Keratinocyte (primary cell): Measurements from ENCODE around the gene USP10. TPM values are rescaled to one million over a fixed set of nuclear protein-coding genes. Genes with fewer than 3 reads are reported as not detected.

Source experiments
- DNase-seq: peaks from one replicate; pipeline ENCODE4 v3.0.0-alpha.2; 2011; ENCODE audit warnings: low read depth, missing footprints, low spot score
- FAIRE-seq: peaks from 2 replicates; lab custom pipeline; 2011; peaks lifted over from hg19 to GRCh38; lab: Jason Lieb, UNC
- H2AFZ ChIP-seq: 2 replicates; pipeline ENCODE4 v1.6.0; 2012; ENCODE audit warnings: low read length, control low read depth, inconsistent platforms; ENCODE audit not compliant: control insufficient read depth
- H3K27ac ChIP-seq: 2 replicates; pipeline ENCODE4 v1.5.1; 2011; ENCODE audit warnings: low read length; ENCODE audit not compliant: control insufficient read depth, insufficient read depth
- H3K27me3 ChIP-seq: 3 replicates; pipeline ENCODE4 v1.6.0; 2011; ENCODE audit warnings: low read length; ENCODE audit not compliant: control insufficient read depth, insufficient read depth; ENCODE audit errors: extremely low read depth
- H3K36me3 ChIP-seq, 2 experiments: 2 replicates in 1 of 2; 3 replicates in 1 of 2; pipeline ENCODE4 v1.5.1; 2011; ENCODE audit warnings: low read length in 2 of 2, mild to moderate bottlenecking in 1 of 2; ENCODE audit not compliant: control insufficient read depth in 2 of 2, insufficient read depth in 2 of 2; ENCODE audit errors: extremely low read depth in 1 of 2
- H3K4me1 ChIP-seq: 3 replicates; pipeline ENCODE4 v1.5.1; 2011; ENCODE audit warnings: low read length; ENCODE audit not compliant: control insufficient read depth, insufficient read depth; ENCODE audit errors: extremely low read depth
- H3K4me2 ChIP-seq: 3 replicates; pipeline ENCODE4 v1.6.0; 2011; ENCODE audit warnings: low read depth, low read length; ENCODE audit not compliant: control insufficient read depth, insufficient read depth; ENCODE audit errors: extremely low read depth
- H3K4me3 ChIP-seq, 3 experiments: fragments of 200-600 bp in 1 of 3; sonication (generic) in 1 of 3; 2 replicates in 2 of 3; 3 replicates in 1 of 3; pipeline ENCODE4 v1.5.1; 2011 to 2016; ENCODE audit warnings: low read length in 3 of 3, mild to moderate bottlenecking in 3 of 3, control low read depth in 2 of 3, inconsistent platforms in 1 of 3, low read depth in 1 of 3, mixed read lengths in 1 of 3, mixed run types in 1 of 3, moderate library complexity in 1 of 3; ENCODE audit not compliant: control insufficient read depth in 2 of 3, insufficient read depth in 2 of 3; ENCODE audit errors: extremely low read depth in 1 of 3
- H3K79me2 ChIP-seq: 2 replicates; pipeline ENCODE4 v1.6.0; 2012; ENCODE audit warnings: low read length; ENCODE audit not compliant: control insufficient read depth, insufficient read depth
- H3K9ac ChIP-seq: 3 replicates; pipeline ENCODE4 v1.6.0; 2011; ENCODE audit warnings: low read length; ENCODE audit not compliant: control insufficient read depth, insufficient read depth; ENCODE audit errors: extremely low read depth
- H3K9me1 ChIP-seq: 3 replicates; pipeline ENCODE4 v1.6.0; 2011; ENCODE audit warnings: low read length; ENCODE audit not compliant: control insufficient read depth, insufficient read depth; ENCODE audit errors: extremely low read depth
- H3K9me3 ChIP-seq: 2 replicates; pipeline ENCODE4 v1.5.1; 2012; ENCODE audit warnings: low read depth, low read length; ENCODE audit not compliant: control insufficient read depth
- H4K20me1 ChIP-seq: 3 replicates; pipeline ENCODE4 v1.6.0; 2011; ENCODE audit warnings: low read length; ENCODE audit not compliant: control insufficient read depth, insufficient read depth; ENCODE audit errors: extremely low read depth
- EZH2 ChIP-seq: IDR thresholded peaks from one replicate; pipeline ENCODE4 v1.6.1; 2012; ENCODE audit warnings: inconsistent platforms, mild to moderate bottlenecking, low read length, moderate library complexity
- dilution Hi-C: fragments of 300-500 bp; cut with MboI; formaldehyde crosslinking; loops from one replicate; pipeline ENCODE4 v1.7.0; 2020; ENCODE audit warnings: low sequenced_read_pairs; ENCODE audit not compliant: extremely low pct_ligation_motif_present
- polyA plus RNA-seq, 5 experiments: library from polyadenylated mRNA; depleted of rRNA in 3 of 5; stranded (reverse) in 3 of 5; stranded (forward) in 1 of 5; unstranded in 1 of 5; fragments of >200 nt; gene quantifications; 1 replicate in 1 of 5; 2 replicates in 3 of 5; 3 replicates in 1 of 5; pipeline versions ENCODE4 v1.2.1 to v1.2.3, GENCODE V29; 2011 to 2012; ENCODE audit warnings: missing spikeins in 2 of 5, low read depth in 1 of 5, low replicate concordance in 1 of 5
- TF ChIP-seq, protein P1 (sequence below), 3 experiments: IDR thresholded peaks in 1 of 3; conservative IDR thresholded peaks in 1 of 3; optimal IDR thresholded peaks in 1 of 3; 2 replicates in 2 of 3; 3 replicates in 1 of 3; pipeline versions ENCODE3 to v1.5.1; 2011; ENCODE audit warnings: low read length in 3 of 3, mild to moderate bottlenecking in 3 of 3, moderate library complexity in 2 of 3, control low read depth in 1 of 3, inconsistent platforms in 1 of 3; ENCODE audit not compliant: insufficient read depth in 2 of 3; ENCODE audit errors: extremely low read depth in 1 of 3

The USP10 gene
- polyA plus RNA-seq, 1 donor (not counting 4 experiments of a cell fraction or from before 2014, with no cell fraction given) = 92.0 TPM

DNA sequence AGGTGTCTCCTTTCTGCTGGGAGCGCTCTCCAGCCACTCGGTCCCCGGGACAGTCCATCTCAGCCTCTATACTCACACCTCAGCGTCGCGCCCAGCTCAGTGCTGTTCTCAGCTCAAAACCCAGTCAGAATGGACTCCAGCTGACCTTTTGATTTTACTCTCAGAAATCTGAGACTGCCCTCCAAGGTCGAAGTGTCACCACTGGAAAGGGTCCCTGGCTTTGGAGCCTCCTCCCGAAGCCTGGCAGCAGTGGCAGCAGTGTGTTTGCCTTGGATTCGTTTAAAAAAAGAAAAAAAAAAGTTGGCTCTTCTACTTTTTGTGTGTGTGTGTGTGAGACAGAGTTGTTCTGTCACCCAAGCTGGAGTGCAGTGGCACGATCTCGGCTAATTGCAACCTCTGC, 41.1 kb upstream of the USP10 start:
- Histone ChIP-seq H3K9ac (no peak overlapping the region), H3K36me3 (peaks cover 48 to 56% of the 10 kb centered on the region in 2 experiments), H3K9me1 (no peaks in the 10 kb centered on the region), H3K4me3 (no peak overlapping the region), H3K79me2 (peaks cover 21% of the 10 kb centered on the region), H3K27ac (no peak overlapping the region), H3K4me2 (no peak overlapping the region), H3K27me3 (no peaks in the 10 kb centered on the region), H3K4me1 (no peaks in the 10 kb centered on the region), H3K9me3 (no peaks in the 10 kb centered on the region), H4K20me1 (no peaks in the 10 kb centered on the region), H2AFZ (no peak overlapping the region)
- dilution Hi-C loops = no loop called here
- no peak for FAIRE-seq
- TF ChIP-seq EZH2 = no peak
- TF ChIP-seq, protein P1, sequence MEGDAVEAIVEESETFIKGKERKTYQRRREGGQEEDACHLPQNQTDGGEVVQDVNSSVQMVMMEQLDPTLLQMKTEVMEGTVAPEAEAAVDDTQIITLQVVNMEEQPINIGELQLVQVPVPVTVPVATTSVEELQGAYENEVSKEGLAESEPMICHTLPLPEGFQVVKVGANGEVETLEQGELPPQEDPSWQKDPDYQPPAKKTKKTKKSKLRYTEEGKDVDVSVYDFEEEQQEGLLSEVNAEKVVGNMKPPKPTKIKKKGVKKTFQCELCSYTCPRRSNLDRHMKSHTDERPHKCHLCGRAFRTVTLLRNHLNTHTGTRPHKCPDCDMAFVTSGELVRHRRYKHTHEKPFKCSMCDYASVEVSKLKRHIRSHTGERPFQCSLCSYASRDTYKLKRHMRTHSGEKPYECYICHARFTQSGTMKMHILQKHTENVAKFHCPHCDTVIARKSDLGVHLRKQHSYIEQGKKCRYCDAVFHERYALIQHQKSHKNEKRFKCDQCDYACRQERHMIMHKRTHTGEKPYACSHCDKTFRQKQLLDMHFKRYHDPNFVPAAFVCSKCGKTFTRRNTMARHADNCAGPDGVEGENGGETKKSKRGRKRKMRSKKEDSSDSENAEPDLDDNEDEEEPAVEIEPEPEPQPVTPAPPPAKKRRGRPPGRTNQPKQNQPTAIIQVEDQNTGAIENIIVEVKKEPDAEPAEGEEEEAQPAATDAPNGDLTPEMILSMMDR (optimal IDR thresholded peaks at IDR 0.05 in 1 of 3, IDR thresholded peaks at IDR 0.05 in 1 of 3, conservative IDR thresholded peaks at IDR 0.05 in 1 of 3; ENCODE audit: extremely low read depth in 1 of 3, insufficient read depth in 2 of 3, low read length in 3 of 3) = no peak
- DNase-seq = no peak

DNA sequence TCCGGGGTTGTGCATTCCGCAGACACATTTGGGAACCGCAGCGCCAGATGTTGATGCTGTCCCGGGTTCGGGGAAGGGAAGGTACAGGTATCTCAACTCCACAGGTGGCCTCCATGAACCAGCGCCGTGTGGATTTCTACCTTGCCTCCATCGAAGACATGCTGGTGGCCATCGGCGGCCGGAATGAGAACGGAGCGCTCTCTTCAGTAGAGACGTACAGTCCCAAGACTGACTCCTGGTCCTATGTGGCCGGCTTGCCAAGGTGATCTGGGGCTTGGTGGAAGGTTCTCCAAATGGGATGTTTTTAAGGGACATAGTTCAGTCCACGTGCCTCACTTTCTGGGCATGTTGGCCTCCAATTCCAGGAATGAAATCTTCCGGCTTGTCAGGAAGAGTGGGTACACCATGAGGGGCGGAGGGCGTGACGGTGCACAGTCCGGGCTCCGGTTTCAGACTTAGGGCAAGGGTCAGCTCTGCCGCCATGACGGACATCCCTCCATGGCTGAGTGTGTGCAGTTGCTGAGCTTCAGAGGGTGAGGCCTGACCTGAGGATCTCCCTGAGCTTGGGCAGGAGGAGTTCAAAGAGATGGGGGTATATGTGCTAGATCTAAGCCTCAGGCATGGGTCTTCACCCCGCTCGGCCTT, 40.0 kb upstream of the USP10 start:
- Histone ChIP-seq H3K4me2 (no peak overlapping the region), H2AFZ (no peak overlapping the region), H3K9ac (no peak overlapping the region), H3K4me3 (no peak overlapping the region), H3K9me1 (no peaks in the 10 kb centered on the region), H3K9me3 (no peaks in the 10 kb centered on the region), H3K4me1 (no peaks in the 10 kb centered on the region), H3K36me3 (peaks cover 50 to 55% of the 10 kb centered on the region in 2 experiments), H4K20me1 (no peaks in the 10 kb centered on the region), H3K79me2 (peaks cover 15% of the 10 kb centered on the region), H3K27ac (no peak overlapping the region), H3K27me3 (no peaks in the 10 kb centered on the region)
- dilution Hi-C loops = no loop called here
- FAIRE-seq (no peak), DNase-seq (no peak)
- TF ChIP-seq, protein P1 (optimal IDR thresholded peaks at IDR 0.05 in 1 of 3, IDR thresholded peaks at IDR 0.05 in 1 of 3, conservative IDR thresholded peaks at IDR 0.05 in 1 of 3; ENCODE audit: extremely low read depth in 1 of 3, insufficient read depth in 2 of 3, low read length in 3 of 3) = no peak
- TF ChIP-seq EZH2 = no peak
